ENCODE measurements around the gene GRB10. TPM values are rescaled to one million over a fixed set of nuclear protein-coding genes. Genes with fewer than 3 reads are reported as not detected.

The GRB10 gene
- total RNA-seq, 4 donors from 2014 or later = 8.8 to 55.7 (median 14.3) TPM

- no peak overlapping the region for H3K27ac ChIP-seq
- in situ Hi-C loops (cut with MboI; ENCODE audit: low pct_ligation_motif_present in 1 of 4, low pct_unique_long_range_greater_than_20kb in 1 of 4, low sequenced_read_pairs in 3 of 4) (no loop called here), intact Hi-C loops (cut with DNase I; ENCODE audit: low total_unique reads) (no loop called here)
- no peaks in the 10 kb centered on the region for H3K36me3 ChIP-seq
- H3K4me3 ChIP-seq = no peak overlapping the region
- no peak for TF ChIP-seq POLR2A (IDR thresholded peaks at IDR 0.05)
- no peak for TF ChIP-seq CTCF (IDR thresholded peaks at IDR 0.05)
- no peak for TF ChIP-seq EP300 (IDR thresholded peaks at IDR 0.05; ENCODE audit: low read depth)
- no peak for TF ChIP-seq POLR2AphosphoS5 (IDR thresholded peaks at IDR 0.05)
- H3K4me1 ChIP-seq = no peaks in the 10 kb centered on the region
- no peaks in the 10 kb centered on the region for H3K9me3 ChIP-seq
- no peaks in the 10 kb centered on the region for H3K27me3 ChIP-seq
- 79% methylated on average over 14 of the region's 14 CpGs; no CpG with 5 or more reads in 1 of the 2 donors for WGBS, 2 donors (ENCODE audit: low coverage in 1 of 2)
- DNase-seq = no peak
Measured at GRCh38 chr7:50808282-50808888, 25.7 kb upstream of the GRB10 start.

GRCh38 chr7:50807026-50807730 lies 24.5 kb upstream of the GRB10 start:
- H3K27ac ChIP-seq = no peak overlapping the region
- H3K27me3 ChIP-seq = no peaks in the 10 kb centered on the region
- TF ChIP-seq POLR2A (IDR thresholded peaks at IDR 0.05) = no peak
- TF ChIP-seq POLR2AphosphoS5 (IDR thresholded peaks at IDR 0.05) = no peak
- TF ChIP-seq CTCF (IDR thresholded peaks at IDR 0.05) = no peak
- no peak for TF ChIP-seq EP300 (IDR thresholded peaks at IDR 0.05; ENCODE audit: low read depth)
- no peaks in the 10 kb centered on the region for H3K9me3 ChIP-seq
- intact Hi-C loops (cut with DNase I; ENCODE audit: low total_unique reads) = no loop called here
- DNase-seq = no peak
- WGBS, 2 donors (ENCODE audit: low coverage in 1 of 2) = 90% methylated on average over 14 of the region's 14 CpGs; no CpG with 5 or more reads in 1 of the 2 donors
- H3K4me1 ChIP-seq = no peaks in the 10 kb centered on the region
- H3K4me3 ChIP-seq = no peak overlapping the region
- in situ Hi-C loops (cut with MboI; ENCODE audit: low pct_ligation_motif_present in 1 of 4, low pct_unique_long_range_greater_than_20kb in 1 of 4, low sequenced_read_pairs in 3 of 4) = no loop called here
- H3K36me3 ChIP-seq = no peaks in the 10 kb centered on the region

- intact Hi-C loops (cut with DNase I; ENCODE audit: low total_unique reads) (no loop called here), in situ Hi-C loops (cut with MboI; ENCODE audit: low pct_ligation_motif_present in 1 of 4, low pct_unique_long_range_greater_than_20kb in 1 of 4, low sequenced_read_pairs in 3 of 4) (no loop called here)
- Histone ChIP-seq H3K27ac (no peak overlapping the region), H3K36me3 (no peaks in the 10 kb centered on the region), H3K27me3 (no peaks in the 10 kb centered on the region), H3K4me3 (no peak overlapping the region), H3K4me1 (no peaks in the 10 kb centered on the region), H3K9me3 (no peaks in the 10 kb centered on the region)
- TF ChIP-seq CTCF (IDR thresholded peaks at IDR 0.05) (no peak), POLR2AphosphoS5 (IDR thresholded peaks at IDR 0.05) (no peak), POLR2A (IDR thresholded peaks at IDR 0.05) (no peak), EP300 (IDR thresholded peaks at IDR 0.05; ENCODE audit: low read depth) (no peak)
- no peak for DNase-seq
- WGBS, 2 donors (ENCODE audit: low coverage in 1 of 2) = 50 to 80% methylated on average over 3 to 9 of the region's 9 CpGs
Measured at GRCh38 chr7:50806143-50806542, 23.4 kb upstream of the GRB10 start.

- no peaks in the 10 kb centered on the region for H3K4me1 ChIP-seq
- H3K9me3 ChIP-seq = no peaks in the 10 kb centered on the region
- H3K27ac ChIP-seq = no peak overlapping the region
- no peak for DNase-seq
- intact Hi-C loops (cut with DNase I; ENCODE audit: low total_unique reads) (no loop called here), in situ Hi-C loops (cut with MboI; ENCODE audit: low pct_ligation_motif_present in 1 of 4, low pct_unique_long_range_greater_than_20kb in 1 of 4, low sequenced_read_pairs in 3 of 4) (no loop called here)
- no peaks in the 10 kb centered on the region for H3K36me3 ChIP-seq
- no peaks in the 10 kb centered on the region for H3K27me3 ChIP-seq
- no peak for TF ChIP-seq POLR2AphosphoS5 (IDR thresholded peaks at IDR 0.05)
- 34 to 37% methylated on average over 4 to 5 of the region's 5 CpGs for WGBS, 2 donors (ENCODE audit: low coverage in 1 of 2)
- no peak overlapping the region for H3K4me3 ChIP-seq
Measured at GRCh38 chr7:50805447-50806125, 22.9 kb upstream of the GRB10 start.
